ENCODE results near the gene ZNF787. TPM values are rescaled to one million over a fixed set of nuclear protein-coding genes. Genes with fewer than 3 reads are reported as not detected.

The ZNF787 gene
- polyA plus RNA-seq, 3 donors, result 1.2 to 16.2 (median 1.8) TPM

DNA sequence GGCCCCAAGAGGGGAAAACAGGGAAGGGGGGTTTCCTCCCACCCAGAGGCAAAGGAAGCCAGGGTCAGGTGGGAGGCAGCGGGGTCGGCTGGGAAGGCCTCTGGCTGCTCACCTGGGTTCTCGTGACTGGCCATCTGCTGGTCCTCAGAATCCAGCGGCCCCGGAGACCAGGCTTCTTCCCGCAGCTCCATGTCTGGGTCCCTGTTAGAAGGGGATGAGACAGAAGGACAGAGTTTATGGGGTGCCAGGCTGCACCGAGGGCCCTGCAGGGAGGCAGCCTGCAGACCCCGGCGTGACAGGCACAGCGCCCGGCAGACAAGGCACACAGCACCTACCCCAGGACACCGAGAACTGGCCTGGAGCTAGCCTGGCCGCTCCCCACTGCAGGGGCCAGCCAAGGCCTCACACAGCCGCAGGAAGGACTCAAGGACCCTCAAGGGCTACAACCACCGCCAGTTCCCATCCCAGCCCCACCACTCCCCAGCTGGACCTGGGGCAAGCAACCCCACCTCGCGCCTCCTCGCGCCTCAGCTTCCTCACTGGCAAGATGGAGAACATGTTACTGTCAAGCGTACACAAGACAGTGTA is 18.0 kb downstream of the ZNF787 start:
- TF ChIP-seq, protein P1, sequence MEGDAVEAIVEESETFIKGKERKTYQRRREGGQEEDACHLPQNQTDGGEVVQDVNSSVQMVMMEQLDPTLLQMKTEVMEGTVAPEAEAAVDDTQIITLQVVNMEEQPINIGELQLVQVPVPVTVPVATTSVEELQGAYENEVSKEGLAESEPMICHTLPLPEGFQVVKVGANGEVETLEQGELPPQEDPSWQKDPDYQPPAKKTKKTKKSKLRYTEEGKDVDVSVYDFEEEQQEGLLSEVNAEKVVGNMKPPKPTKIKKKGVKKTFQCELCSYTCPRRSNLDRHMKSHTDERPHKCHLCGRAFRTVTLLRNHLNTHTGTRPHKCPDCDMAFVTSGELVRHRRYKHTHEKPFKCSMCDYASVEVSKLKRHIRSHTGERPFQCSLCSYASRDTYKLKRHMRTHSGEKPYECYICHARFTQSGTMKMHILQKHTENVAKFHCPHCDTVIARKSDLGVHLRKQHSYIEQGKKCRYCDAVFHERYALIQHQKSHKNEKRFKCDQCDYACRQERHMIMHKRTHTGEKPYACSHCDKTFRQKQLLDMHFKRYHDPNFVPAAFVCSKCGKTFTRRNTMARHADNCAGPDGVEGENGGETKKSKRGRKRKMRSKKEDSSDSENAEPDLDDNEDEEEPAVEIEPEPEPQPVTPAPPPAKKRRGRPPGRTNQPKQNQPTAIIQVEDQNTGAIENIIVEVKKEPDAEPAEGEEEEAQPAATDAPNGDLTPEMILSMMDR (IDR thresholded peaks at IDR 0.05), result no peak
- Mint-ChIP-seq H3K9me3 (peaks cover 0 to 20% (median 11%) of the 10 kb centered on the region in 7 donors), H3K4me3 (no peak overlapping the region), H3K27ac (no peak overlapping the region), H3K4me1 (peaks cover 27% of the 10 kb centered on the region), H3K36me3 (peaks cover 47 to 73% of the 10 kb centered on the region in 2 donors), H3K27me3 (ENCODE audit: low read depth in 3 of 3) (peaks cover 0 to 3% (median 2%) of the 10 kb centered on the region in 3 donors)
- Histone ChIP-seq H3K27ac (ENCODE audit: low read depth in 1 of 2, low read length in 2 of 2) (peak overlapping the region in 1 of 2 donors; percentile 41), H3K79me2 (ENCODE audit: insufficient read depth, low read length) (peaks cover 89% of the 10 kb centered on the region), H3K9ac (ENCODE audit: insufficient read depth, low read length, poor library complexity, severe bottlenecking) (no peak overlapping the region), H3K27me3 (ENCODE audit: control insufficient read depth in 2 of 2, insufficient read depth in 2 of 2, low read length in 2 of 2) (no peaks in the 10 kb centered on the region), H3K9me3 (replicated peaks in 1 of 2; ENCODE audit: control insufficient read depth in 1 of 2, insufficient read depth in 1 of 2, low read length in 2 of 2) (peaks cover 0 to 5% of the 10 kb centered on the region in 2 donors), H3K4me1 (ENCODE audit: control insufficient read depth in 1 of 2, insufficient read depth in 2 of 2, low read length in 2 of 2) (peaks cover 6 to 26% of the 10 kb centered on the region in 2 donors), H4K20me1 (ENCODE audit: insufficient read depth, low read length) (peaks cover 95% of the 10 kb centered on the region), H3K36me3 (replicated peaks in 1 of 2; ENCODE audit: control insufficient read depth in 1 of 2, insufficient read depth in 2 of 2, low read length in 2 of 2) (peaks cover 44 to 63% of the 10 kb centered on the region in 2 donors), H2AFZ (ENCODE audit: insufficient read depth, low read depth, low read length, poor library complexity, severe bottlenecking) (no peak overlapping the region), H3K4me2 (replicated peaks; ENCODE audit: extremely low read depth, low read length, poor library complexity, severe bottlenecking) (no peak overlapping the region), H3K4me3 (replicated peaks in 1 of 3; ENCODE audit: low read depth in 2 of 3, low read length in 3 of 3) (no peak overlapping the region)
- intact Hi-C loops (cut with micrococcal nuclease), result loop anchor here in 1 of 2 donors (10.0 kb wide), 1 partner anchor 52 kb away; no protein-coding TSS in a partner anchor
- 65% methylated on average over 19 of the region's 20 CpGs for WGBS (ENCODE audit: insufficient coverage)
- no peak for DNase-seq

DNA sequence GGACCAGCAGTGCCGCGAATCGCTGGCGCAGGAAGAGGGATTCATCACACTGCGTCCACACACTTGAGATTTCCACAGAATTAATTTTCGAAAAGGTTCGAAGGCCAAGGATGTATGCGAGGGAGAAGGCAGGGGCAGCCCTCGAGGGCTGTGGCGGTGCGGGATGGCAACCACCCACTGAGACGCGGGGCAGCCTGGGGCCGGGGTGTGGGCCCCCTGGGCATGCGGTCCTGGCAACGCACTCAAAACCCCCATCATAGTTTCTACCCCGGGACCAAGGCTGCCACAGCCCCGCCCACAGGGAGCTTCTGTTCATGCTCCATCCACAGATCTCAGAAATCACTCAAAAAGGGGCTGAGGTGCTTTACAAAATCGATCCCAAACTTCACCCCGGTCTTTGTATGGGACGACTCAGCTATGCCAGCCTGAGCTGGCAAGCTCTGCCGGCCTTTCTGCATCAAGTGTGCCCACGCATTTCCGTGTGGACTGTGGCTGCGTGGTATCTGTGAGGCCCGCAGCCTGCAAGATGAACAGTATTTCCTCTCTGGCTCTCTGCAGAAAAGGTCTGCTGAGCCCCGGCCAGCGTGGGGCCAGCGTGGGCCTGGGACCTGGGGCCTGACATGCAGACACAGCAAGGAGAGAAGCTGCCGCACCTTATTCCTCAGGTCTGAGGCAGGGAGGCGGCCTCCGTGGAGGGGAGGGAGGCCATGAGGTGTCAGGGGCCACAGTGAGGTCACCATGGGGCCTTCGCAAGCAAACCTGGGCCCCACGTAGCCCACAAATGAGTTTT is 19.2 kb downstream of the ZNF787 start:
- WGBS (ENCODE audit: insufficient coverage), result 79% methylated on average over 26 of the region's 34 CpGs
- H3K27me3 Mint-ChIP-seq (ENCODE audit: low read depth in 3 of 3), result peaks cover 0 to 3% (median 2%) of the 10 kb centered on the region in 3 donors
- Histone ChIP-seq H4K20me1 (ENCODE audit: insufficient read depth, low read length) (peaks cover 95% of the 10 kb centered on the region), H2AFZ (ENCODE audit: insufficient read depth, low read depth, low read length, poor library complexity, severe bottlenecking) (no peak overlapping the region), H3K27me3 (ENCODE audit: control insufficient read depth in 2 of 2, insufficient read depth in 2 of 2, low read length in 2 of 2) (no peaks in the 10 kb centered on the region), H3K4me3 (replicated peaks in 1 of 3; ENCODE audit: low read depth in 2 of 3, low read length in 3 of 3) (no peak overlapping the region), H3K4me1 (ENCODE audit: control insufficient read depth in 1 of 2, insufficient read depth in 2 of 2, low read length in 2 of 2) (peaks cover 6 to 19% of the 10 kb centered on the region in 2 donors), H3K9ac (ENCODE audit: insufficient read depth, low read length, poor library complexity, severe bottlenecking) (no peak overlapping the region), H3K27ac (ENCODE audit: low read depth in 1 of 2, low read length in 2 of 2) (peak overlapping the region in 1 of 2 donors; percentile 41), H3K9me3 (replicated peaks in 1 of 2; ENCODE audit: control insufficient read depth in 1 of 2, insufficient read depth in 1 of 2, low read length in 2 of 2) (peaks cover 0 to 5% of the 10 kb centered on the region in 2 donors), H3K4me2 (replicated peaks; ENCODE audit: extremely low read depth, low read length, poor library complexity, severe bottlenecking) (no peak overlapping the region), H3K36me3 (replicated peaks in 1 of 2; ENCODE audit: control insufficient read depth in 1 of 2, insufficient read depth in 2 of 2, low read length in 2 of 2) (peaks cover 56 to 70% of the 10 kb centered on the region in 2 donors), H3K79me2 (ENCODE audit: insufficient read depth, low read length) (peaks cover 89% of the 10 kb centered on the region)
- TF ChIP-seq, protein P1 (IDR thresholded peaks at IDR 0.05), result no peak
- DNase-seq, result no peak
- peaks cover 1 to 20% (median 11%) of the 10 kb centered on the region in 7 donors for H3K9me3 Mint-ChIP-seq
- intact Hi-C loops (cut with micrococcal nuclease), result loop anchor here in 1 of 2 donors (10.0 kb wide), 1 partner anchor 53 kb away; no protein-coding TSS in a partner anchor
- H3K27ac Mint-ChIP-seq, result peak overlapping the region in 2 of 7 donors; percentile 25 to 50
- H3K4me1 Mint-ChIP-seq, result peaks cover 20% of the 10 kb centered on the region
- H3K36me3 Mint-ChIP-seq, result peaks cover 47 to 75% of the 10 kb centered on the region in 2 donors
- no peak overlapping the region for H3K4me3 Mint-ChIP-seq

Data from CD14-positive monocyte (primary cell).